OCI-LY7 (cell line): Measurements from ENCODE around the gene ANKS1B. TPM values are rescaled to one million over a fixed set of nuclear protein-coding genes. Genes with fewer than 3 reads are reported as not detected.

Experiments used
- BruUV-seq: library from RNA; stranded (reverse); fragments of 400-500 nt; replicated peaks from 2 replicates; lab custom pipeline; 2021; lab: Mats Ljungman, UMichigan
- CTCF ChIA-PET: fragments of 300-600 bp; sonication (Branson Sonifier 250); formaldehyde crosslinking; loops from one replicate; lab custom pipeline; 2022; ENCODE audit warnings: antibody characterized with exemption; ENCODE audit not compliant: unreplicated experiment; lab: Charles Lee
- POLR2A ChIA-PET: fragments of 300-600 bp; sonication (Branson Sonifier 250); formaldehyde crosslinking; loops from one replicate; lab custom pipeline; 2022; ENCODE audit warnings: antibody characterized with exemption; lab: Charles Lee
- DNase-seq: peaks from one replicate; pipeline ENCODE4 v3.0.0-alpha.2; 2015; ENCODE audit warnings: low spot score
- H2AFZ ChIP-seq: fragments of 200-600 bp; sonication (generic), shearing (Covaris generic); 2 replicates; pipeline ENCODE4 v1.6.1; 2014; ENCODE audit warnings: mild to moderate bottlenecking, antibody characterized with exemption, low read length, moderate library complexity
- H3K27ac ChIP-seq: fragments of 200-600 bp; sonication (generic); 2 replicates; pipeline ENCODE4 v1.5.1; 2014; ENCODE audit warnings: mixed run types, low read depth, mild to moderate bottlenecking, moderate library complexity, low read length, inconsistent platforms; ENCODE audit not compliant: poor library complexity, severe bottlenecking
- H3K36me3 ChIP-seq: fragments of 200-600 bp; sonication (generic); 2 replicates; pipeline ENCODE4 v1.6.1; 2014; ENCODE audit warnings: mild to moderate bottlenecking, antibody characterized with exemption, low read length, moderate library complexity, mixed read lengths; ENCODE audit not compliant: insufficient read depth
- H3K4me1 ChIP-seq: fragments of 200-600 bp; sonication (generic); 2 replicates; pipeline ENCODE4 v1.5.1; 2014; ENCODE audit warnings: mild to moderate bottlenecking, low read length; ENCODE audit not compliant: insufficient read depth, poor library complexity, severe bottlenecking
- H3K4me2 ChIP-seq: fragments of 200-600 bp; sonication (generic); 2 replicates; pipeline ENCODE4 v1.6.1; 2014; ENCODE audit warnings: mild to moderate bottlenecking, low read length
- H3K4me3 ChIP-seq: fragments of 200-600 bp; sonication (generic); 2 replicates; pipeline ENCODE4 v1.5.1; 2014; ENCODE audit warnings: mild to moderate bottlenecking, low read depth, low read length; ENCODE audit not compliant: poor library complexity, severe bottlenecking
- H3K79me2 ChIP-seq: fragments of 200-600 bp; sonication (generic); 2 replicates; pipeline ENCODE4 v1.6.1; 2016; ENCODE audit warnings: low read depth, mild to moderate bottlenecking, low read length, moderate library complexity, mixed read lengths; ENCODE audit not compliant: insufficient read depth
- H3K9me2 ChIP-seq: fragments of 200-600 bp; sonication (generic); 2 replicates; pipeline ENCODE4 v1.6.1; 2016; ENCODE audit warnings: mild to moderate bottlenecking, low read length, mixed read lengths; ENCODE audit not compliant: insufficient read depth
- H3K9me3 ChIP-seq: fragments of 200-600 bp; sonication (generic); 2 replicates; pipeline ENCODE4 v1.6.1; 2014; ENCODE audit warnings: mild to moderate bottlenecking, mixed run types, low read length, mixed read lengths
- H4K20me1 ChIP-seq: fragments of 200-600 bp; sonication (generic); 2 replicates; pipeline ENCODE4 v1.6.1; 2014; ENCODE audit warnings: mild to moderate bottlenecking, antibody characterized with exemption, low read length, moderate library complexity, mixed read lengths; ENCODE audit not compliant: insufficient read depth
- CTCF ChIP-seq: fragments of 200-600 bp; sonication (generic); conservative IDR thresholded peaks from 2 replicates; pipeline ENCODE4 v1.5.1; 2014; ENCODE audit warnings: mild to moderate bottlenecking, antibody characterized with exemption, low read length, moderate library complexity, mixed read lengths
- EZH2phosphoT487 ChIP-seq: fragments of 200-600 bp; sonication (generic); IDR thresholded peaks from 2 replicates; pipeline ENCODE4 v1.6.1; 2018; ENCODE audit warnings: low read depth, borderline replicate concordance, mild to moderate bottlenecking, mixed run types, antibody characterized with exemption, low read length, moderate library complexity, mixed read lengths
- intact Hi-C: fragments of 100-400 bp; cut with micrococcal nuclease; formaldehyde crosslinking; loops from one replicate; pipeline ENCODE4 v1.10.0; 2022; ENCODE audit not compliant: unreplicated experiment
- total RNA-seq, 2 experiments: library from RNA; depleted of rRNA in 1 of 2; stranded (reverse); fragments of >200 nt in 1 of 2; shearing (Covaris generic) in 1 of 2; gene quantifications; 2 replicates each; pipeline ENCODE4 v1.2.3, GENCODE V29; 2014 to 2022

The ANKS1B gene
- total RNA-seq, 2 experiments from 2014 or later, result 2.9 to 6.0 TPM

- BruUV-seq, result no TSS peak
Observed at GRCh38 chr12:99442758-99443157, 542.0 kb downstream of the ANKS1B start.

GRCh38 chr12:99439399-99439798, 545.3 kb downstream of the ANKS1B start:
- no TSS peak for BruUV-seq
- no peaks in the 10 kb centered on the region for H3K9me2 ChIP-seq
- peaks cover 12% of the 10 kb centered on the region; the same call in 1 of the 2 replicates for H3K9me3 ChIP-seq
- H3K27ac ChIP-seq, result no peak overlapping the region
- H3K79me2 ChIP-seq, result no peaks in the 10 kb centered on the region
- intact Hi-C loops, result no loop called here
- H3K4me1 ChIP-seq, result no peaks in the 10 kb centered on the region
- H2AFZ ChIP-seq, result no peak overlapping the region
- H4K20me1 ChIP-seq, result no peaks in the 10 kb centered on the region
- no peaks in the 10 kb centered on the region; the same call in 1 of the 2 replicates for H3K36me3 ChIP-seq
- no peak overlapping the region for H3K4me2 ChIP-seq
- ChIA-PET POLR2A (interaction anchor here (0.5 to 1.5 kb wide), 2 partner anchors 11 to 50 kb away, joined by 3 to 5 read pairs; no protein-coding TSS in a partner anchor), CTCF (no interaction called here)
- no peak for TF ChIP-seq CTCF
- TF ChIP-seq EZH2phosphoT487, result no peak
- H3K4me3 ChIP-seq, result no peak overlapping the region
- DNase-seq, result no peak

More at GRCh38 chr12:99442758-99443157, 542.0 kb downstream of the ANKS1B start:
- POLR2A ChIA-PET, result interaction anchor here (0.5 to 1.2 kb wide), 5 partner anchors 11 to 48 kb away, joined by 3 to 7 read pairs (median 4); no protein-coding TSS in a partner anchor
- Histone ChIP-seq H3K79me2 (no peaks in the 10 kb centered on the region), H4K20me1 (no peaks in the 10 kb centered on the region), H3K4me3 (no peak overlapping the region), H3K4me1 (no peaks in the 10 kb centered on the region), H3K9me3 (peaks cover 27% of the 10 kb centered on the region; the same call in 1 of the 2 replicates), H3K27ac (no peak overlapping the region), H3K9me2 (no peaks in the 10 kb centered on the region), H2AFZ (peak overlapping the region; percentile 71), H3K36me3 (no peaks in the 10 kb centered on the region; the same call in 1 of the 2 replicates), H3K4me2 (no peak overlapping the region)
- no peak for TF ChIP-seq CTCF
- TF ChIP-seq EZH2phosphoT487, result no peak
- intact Hi-C loops, result no loop called here
- DNase-seq, result no peak
- CTCF ChIA-PET, result no interaction called here

- Histone ChIP-seq H3K27ac (no peak overlapping the region), H3K79me2 (no peaks in the 10 kb centered on the region), H3K9me3 (peaks cover 12% of the 10 kb centered on the region; the same call in 1 of the 2 replicates), H4K20me1 (no peaks in the 10 kb centered on the region), H3K4me3 (no peak overlapping the region), H3K36me3 (no peaks in the 10 kb centered on the region; the same call in 1 of the 2 replicates), H2AFZ (peak overlapping the region; percentile 33; the same call in 1 of the 2 replicates), H3K9me2 (no peaks in the 10 kb centered on the region), H3K4me1 (no peaks in the 10 kb centered on the region), H3K4me2 (no peak overlapping the region)
- BruUV-seq, result no TSS peak
- no peak for TF ChIP-seq EZH2phosphoT487
- no peak for TF ChIP-seq CTCF
- POLR2A ChIA-PET, result interaction anchor here (0.7 to 1.4 kb wide), 3 partner anchors 9 to 831 kb away, joined by 3 read pairs; no protein-coding TSS in a partner anchor
- DNase-seq, result no peak
- intact Hi-C loops, result no loop called here
- CTCF ChIA-PET, result no interaction called here
Observed at GRCh38 chr12:99436584-99436983, 548.2 kb downstream of the ANKS1B start.
